Measurements from ENCODE around the gene TIAM2.

Gene TIAM2

GRCh38 chr6:155276638-155277037 is 281.5 kb downstream of the TIAM2 start:
- no peak overlapping the region for H3K27ac ChIP-seq
- H3K27me3 ChIP-seq (ENCODE audit: insufficient read depth, low read depth, severe bottlenecking) = no peaks in the 10 kb centered on the region
- no peaks in the 10 kb centered on the region for H3K9me3 ChIP-seq (ENCODE audit: severe bottlenecking)
- TF ChIP-seq CTCF (IDR thresholded peaks at IDR 0.05; ENCODE audit: low read depth, low read length) = no peak
- DNase-seq = no peak
- no peak overlapping the region for H3K4me3 ChIP-seq (ENCODE audit: low read depth, low read length)
- peaks cover 7% of the 10 kb centered on the region; the same call in 1 of the 2 replicates for H3K36me3 ChIP-seq

- TF ChIP-seq CTCF (IDR thresholded peaks at IDR 0.05; ENCODE audit: low read depth, low read length) = no peak
- Histone ChIP-seq H3K4me3 (ENCODE audit: low read depth, low read length) (no peak overlapping the region), H3K36me3 (peaks cover 23% of the 10 kb centered on the region), H3K9me3 (ENCODE audit: severe bottlenecking) (no peaks in the 10 kb centered on the region), H3K27me3 (ENCODE audit: insufficient read depth, low read depth, severe bottlenecking) (no peaks in the 10 kb centered on the region), H3K27ac (no peak overlapping the region)
- DNase-seq = no peak
Measured at GRCh38 chr6:155278319-155279049, 283.4 kb downstream of the TIAM2 start.

- H3K36me3 ChIP-seq = peaks cover 34% of the 10 kb centered on the region
Measured at GRCh38 chr6:155284775-155285174, 289.7 kb downstream of the TIAM2 start.

GRCh38 chr6:155287762-155288161 is 292.6 kb downstream of the TIAM2 start:
- DNase-seq = no peak
- peaks cover 34% of the 10 kb centered on the region for H3K36me3 ChIP-seq
- no peak for TF ChIP-seq CTCF (IDR thresholded peaks at IDR 0.05; ENCODE audit: low read depth, low read length)
- H3K9me3 ChIP-seq (ENCODE audit: severe bottlenecking) = no peaks in the 10 kb centered on the region
- H3K27me3 ChIP-seq (ENCODE audit: insufficient read depth, low read depth, severe bottlenecking) = no peaks in the 10 kb centered on the region
- H3K27ac ChIP-seq = no peak overlapping the region
- no peak overlapping the region for H3K4me3 ChIP-seq (ENCODE audit: low read depth, low read length)

More at GRCh38 chr6:155284775-155285174, 289.7 kb downstream of the TIAM2 start:
- no peak for DNase-seq
- Histone ChIP-seq H3K27me3 (ENCODE audit: insufficient read depth, low read depth, severe bottlenecking) (no peaks in the 10 kb centered on the region), H3K9me3 (ENCODE audit: severe bottlenecking) (no peaks in the 10 kb centered on the region), H3K27ac (no peak overlapping the region), H3K4me3 (ENCODE audit: low read depth, low read length) (no peak overlapping the region)
- no peak for TF ChIP-seq CTCF (IDR thresholded peaks at IDR 0.05; ENCODE audit: low read depth, low read length)

GRCh38 chr6:155290491-155290890 is 295.4 kb downstream of the TIAM2 start:
- Histone ChIP-seq H3K36me3 (peaks cover 19% of the 10 kb centered on the region), H3K4me3 (ENCODE audit: low read depth, low read length) (no peak overlapping the region), H3K27ac (no peak overlapping the region)

More at GRCh38 chr6:155290491-155290890, 295.4 kb downstream of the TIAM2 start:
- H3K9me3 ChIP-seq (ENCODE audit: severe bottlenecking) = no peaks in the 10 kb centered on the region
- no peak for DNase-seq
- no peaks in the 10 kb centered on the region for H3K27me3 ChIP-seq (ENCODE audit: insufficient read depth, low read depth, severe bottlenecking)
- TF ChIP-seq CTCF (IDR thresholded peaks at IDR 0.05; ENCODE audit: low read depth, low read length) = no peak

Measured in WERI-Rb-1 (cell line).